ENCODE results near the gene FAM162A.

Gene FAM162A, protein sequence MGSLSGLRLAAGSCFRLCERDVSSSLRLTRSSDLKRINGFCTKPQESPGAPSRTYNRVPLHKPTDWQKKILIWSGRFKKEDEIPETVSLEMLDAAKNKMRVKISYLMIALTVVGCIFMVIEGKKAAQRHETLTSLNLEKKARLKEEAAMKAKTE

DNA sequence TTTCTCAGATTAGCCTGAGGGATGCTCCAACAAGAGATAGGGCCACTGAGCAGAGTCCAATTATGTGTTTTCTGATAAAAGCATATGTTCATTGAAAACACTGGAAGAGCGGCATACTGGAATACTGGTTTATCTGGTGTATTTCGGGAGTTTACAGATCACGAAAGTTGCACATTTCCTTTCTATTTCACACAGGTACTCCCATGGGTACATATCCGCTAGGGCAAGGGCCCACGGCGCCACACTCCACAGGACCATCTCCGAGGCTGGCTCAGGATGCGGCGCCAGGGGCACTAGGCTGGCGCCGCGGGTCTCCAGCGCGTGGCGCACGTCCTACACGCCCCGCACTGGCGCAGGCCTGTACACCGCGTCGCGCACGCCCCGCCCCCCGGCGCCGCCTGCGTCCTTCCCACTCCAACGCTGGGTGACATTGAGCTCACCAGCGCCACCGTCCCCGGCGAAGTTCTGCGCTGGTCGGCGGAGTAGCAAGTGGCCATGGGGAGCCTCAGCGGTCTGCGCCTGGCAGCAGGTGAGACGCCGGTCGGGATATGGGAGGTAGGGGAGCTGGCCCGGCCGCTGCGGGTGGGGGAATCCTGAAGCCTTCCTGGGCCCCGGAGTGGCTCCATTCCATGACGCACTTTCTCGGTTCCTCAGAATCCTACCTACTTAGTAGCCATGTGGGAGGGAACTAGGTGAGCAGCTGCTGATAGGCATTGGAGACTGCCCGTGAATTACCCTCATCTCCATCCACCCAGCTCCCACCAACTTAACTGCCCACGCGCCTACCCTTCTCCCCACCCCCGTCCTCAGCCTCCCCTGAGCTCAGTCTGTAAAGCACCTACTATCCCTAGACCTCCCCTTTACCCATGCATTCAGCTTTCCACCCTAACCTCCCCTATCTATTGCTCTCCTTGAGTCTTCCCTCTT is at the start of gene FAM162A:
Gene FAM162A, plus strand, starts transcription at position 412 of the 927 bp plus-strand sequence. Its CDS starts 84 bp downstream, at position 496.
- peak; percentile 96 for DNase-seq

DNA sequence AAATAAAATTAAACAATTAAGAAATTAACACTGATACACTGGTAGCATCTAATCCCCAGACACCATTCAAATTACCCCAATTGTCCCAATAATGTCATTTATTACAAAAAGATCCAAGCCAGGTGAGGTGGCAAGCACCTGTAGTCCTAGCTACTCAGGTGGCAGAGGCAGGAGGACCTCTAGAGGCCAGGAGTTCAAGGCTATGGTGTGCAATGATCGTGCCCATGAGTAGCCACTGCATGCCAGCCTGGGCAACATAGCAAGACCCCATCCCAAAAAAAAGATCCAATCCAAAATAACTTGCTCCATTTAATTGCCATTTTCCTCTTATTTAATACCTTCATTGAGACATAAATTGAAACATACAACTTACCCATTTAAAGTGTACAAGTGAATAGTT is 41.2 kb upstream of the FAM162A start:
- DNase-seq, result no peak

DNA sequence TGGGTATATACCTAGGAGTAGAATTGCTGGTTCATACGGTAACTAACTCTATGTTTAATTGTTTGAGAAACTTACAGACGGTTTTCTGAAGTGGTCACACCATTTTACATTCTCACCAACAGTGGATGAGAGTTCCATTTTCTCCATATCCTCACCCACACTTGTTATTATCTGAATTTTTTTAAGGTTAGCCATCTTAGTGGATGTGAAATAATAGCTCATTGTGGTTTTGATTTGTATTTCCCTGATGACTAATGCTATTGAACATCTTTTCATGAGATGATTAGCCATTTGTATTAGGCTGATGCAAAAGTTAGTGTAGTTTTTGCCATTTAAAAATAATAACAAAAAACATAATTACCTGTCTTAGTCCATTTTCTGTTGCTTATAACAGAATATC is 40.3 kb upstream of the FAM162A start:
- no peak for DNase-seq

DNA sequence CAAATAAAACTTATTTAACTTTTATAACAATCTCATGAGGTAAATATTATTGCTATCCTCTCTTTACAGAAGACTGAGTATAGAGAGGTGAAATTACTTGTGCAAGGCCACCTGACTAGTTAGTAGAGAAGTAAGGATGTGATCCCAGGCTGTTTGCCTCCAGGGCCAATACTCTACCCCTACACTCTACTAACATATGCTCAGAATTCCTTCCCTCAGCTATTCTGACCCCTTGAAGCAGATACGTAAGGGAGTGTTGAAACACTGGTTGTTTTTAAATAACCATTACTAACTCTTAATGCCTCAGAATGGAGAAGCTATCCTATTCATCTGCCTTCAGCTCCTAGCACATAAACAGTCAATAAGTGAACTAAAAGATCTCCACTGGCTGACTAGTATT is 34.8 kb upstream of the FAM162A start:
- peak; percentile 12 for DNase-seq

DNA sequence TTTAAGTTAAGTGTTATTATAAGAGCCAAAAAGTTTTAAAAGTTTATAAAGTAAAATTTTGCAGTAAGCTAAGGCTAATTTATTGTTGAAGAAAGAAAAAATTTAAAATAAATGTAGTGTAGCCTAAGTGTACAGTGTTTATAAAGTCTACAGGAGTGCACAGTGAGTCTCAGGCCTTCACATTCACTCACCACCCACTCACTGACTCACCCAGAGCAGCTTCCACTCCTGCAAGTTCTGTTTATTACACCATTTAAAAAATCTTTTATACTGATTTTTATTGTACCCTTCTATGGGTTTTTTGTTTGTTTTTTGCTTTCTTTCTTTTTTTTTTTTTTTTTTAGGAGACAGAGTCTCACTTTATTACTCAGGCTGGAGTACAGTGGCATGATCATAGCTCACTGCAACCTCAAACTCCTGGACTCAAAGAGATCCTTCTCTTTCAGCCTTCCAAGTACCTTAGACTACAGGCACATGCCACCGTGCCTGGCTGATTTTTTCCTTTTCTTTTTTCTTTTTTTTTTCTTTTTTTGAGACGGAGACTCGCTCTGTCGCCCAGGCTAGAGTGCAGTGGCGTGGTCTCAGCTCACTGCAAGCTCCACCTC is 33.1 kb upstream of the FAM162A start:
- peak; percentile 60 for DNase-seq

DNA sequence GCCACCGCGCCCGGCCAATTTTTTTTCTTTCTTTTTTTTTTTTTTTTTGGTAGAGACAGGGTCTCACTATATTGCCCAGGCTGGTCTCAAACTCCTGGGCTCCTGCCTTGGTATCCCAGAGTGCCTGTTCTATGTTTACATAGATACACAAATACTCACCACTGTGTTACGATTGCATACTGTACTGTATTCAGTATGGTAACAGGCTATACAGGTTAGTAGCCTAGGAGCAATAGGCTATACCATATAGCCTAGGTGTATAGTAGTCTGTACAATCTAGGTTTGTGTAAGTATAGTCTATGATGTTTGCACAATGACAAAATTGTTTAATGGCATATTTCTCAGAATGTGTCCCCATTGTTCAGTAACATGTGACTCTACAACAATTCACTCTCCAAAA is 32.4 kb upstream of the FAM162A start:
- DNase-seq, result no peak

DNA sequence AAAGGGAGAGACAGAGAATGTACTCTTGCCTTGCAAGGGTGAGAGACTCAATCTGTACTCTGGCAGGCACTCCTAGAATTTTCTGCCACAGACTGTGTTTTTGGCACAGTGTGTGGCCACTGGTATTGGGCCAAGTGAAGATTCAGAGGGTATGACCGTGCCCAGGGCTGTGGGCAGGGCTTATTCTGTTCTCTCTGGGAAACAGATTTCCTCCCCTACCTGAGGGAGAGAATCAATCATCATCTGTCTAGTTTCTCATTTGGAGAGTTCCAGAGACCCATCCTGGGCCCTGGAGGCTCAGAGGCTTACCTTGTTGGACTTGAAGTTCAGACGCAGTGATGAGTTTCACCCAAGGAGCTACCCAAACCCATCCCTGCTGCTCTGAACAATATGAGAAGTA is 30.8 kb upstream of the FAM162A start:
- DNase-seq, result no peak

DNA sequence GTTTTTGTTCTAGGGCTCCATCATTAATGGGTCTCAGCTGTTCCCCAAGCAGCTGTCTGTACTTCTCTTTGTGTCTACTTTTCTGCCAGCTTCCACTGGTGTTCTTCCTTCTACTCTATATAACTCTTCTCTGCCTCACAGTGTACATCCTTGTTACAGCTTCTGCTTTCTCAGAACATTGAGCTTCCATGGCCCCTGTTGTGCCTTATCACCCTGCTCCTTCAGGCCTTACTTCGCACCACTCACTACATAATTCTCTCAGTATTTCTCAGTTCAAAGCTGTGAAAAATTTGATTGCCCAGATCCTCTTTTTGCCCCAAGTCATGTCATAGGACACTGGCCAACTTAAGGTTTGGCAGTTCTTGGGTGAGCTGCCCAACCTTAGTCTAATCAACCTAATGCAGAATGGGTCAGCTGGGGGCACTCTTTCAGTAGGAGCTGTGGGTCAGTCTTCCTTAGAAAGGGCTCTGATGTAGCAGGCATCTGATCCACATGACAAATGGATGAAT is 30.0 kb upstream of the FAM162A start:
- DNase-seq, result no peak

DNA sequence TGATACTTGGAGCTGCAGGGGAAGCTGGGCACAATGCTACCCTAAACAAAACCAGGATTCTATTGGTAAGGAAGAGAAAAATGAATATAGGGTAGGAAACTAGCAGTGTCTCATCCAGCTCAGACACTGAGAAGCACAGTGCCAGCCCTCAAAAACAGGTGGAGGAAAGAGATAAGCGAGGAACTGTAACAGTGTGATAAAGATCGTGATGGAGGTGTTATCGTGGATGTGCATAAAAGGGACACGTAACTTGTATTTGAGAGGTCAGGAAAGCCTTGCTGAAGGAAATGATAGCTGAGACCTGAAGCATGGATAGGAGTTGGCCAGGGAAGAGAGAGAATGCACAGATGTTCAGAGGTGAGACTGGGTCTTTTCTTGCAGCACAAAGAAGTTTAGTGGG is 28.4 kb upstream of the FAM162A start:
- no peak for DNase-seq

DNA sequence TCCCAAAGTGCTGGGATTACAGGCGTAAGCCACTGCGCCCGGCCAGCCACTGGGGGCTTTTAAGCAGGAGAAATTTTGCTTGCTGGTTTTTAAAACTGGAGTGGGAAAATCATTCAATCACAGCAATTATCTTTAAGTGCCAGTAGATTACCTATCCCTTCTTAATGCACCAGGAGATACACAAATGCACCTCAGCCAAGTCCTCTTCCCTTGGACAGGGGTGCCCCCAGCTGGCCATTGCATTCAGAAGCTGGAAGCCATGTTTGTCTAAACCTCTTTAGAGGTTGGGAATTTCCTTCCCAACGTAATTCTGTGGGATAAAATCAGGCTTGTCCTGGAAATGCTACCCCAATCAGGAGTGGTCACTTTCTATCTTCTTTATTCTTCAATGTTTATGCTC is 27.6 kb upstream of the FAM162A start:
- DNase-seq, result peak; percentile 49

DNA sequence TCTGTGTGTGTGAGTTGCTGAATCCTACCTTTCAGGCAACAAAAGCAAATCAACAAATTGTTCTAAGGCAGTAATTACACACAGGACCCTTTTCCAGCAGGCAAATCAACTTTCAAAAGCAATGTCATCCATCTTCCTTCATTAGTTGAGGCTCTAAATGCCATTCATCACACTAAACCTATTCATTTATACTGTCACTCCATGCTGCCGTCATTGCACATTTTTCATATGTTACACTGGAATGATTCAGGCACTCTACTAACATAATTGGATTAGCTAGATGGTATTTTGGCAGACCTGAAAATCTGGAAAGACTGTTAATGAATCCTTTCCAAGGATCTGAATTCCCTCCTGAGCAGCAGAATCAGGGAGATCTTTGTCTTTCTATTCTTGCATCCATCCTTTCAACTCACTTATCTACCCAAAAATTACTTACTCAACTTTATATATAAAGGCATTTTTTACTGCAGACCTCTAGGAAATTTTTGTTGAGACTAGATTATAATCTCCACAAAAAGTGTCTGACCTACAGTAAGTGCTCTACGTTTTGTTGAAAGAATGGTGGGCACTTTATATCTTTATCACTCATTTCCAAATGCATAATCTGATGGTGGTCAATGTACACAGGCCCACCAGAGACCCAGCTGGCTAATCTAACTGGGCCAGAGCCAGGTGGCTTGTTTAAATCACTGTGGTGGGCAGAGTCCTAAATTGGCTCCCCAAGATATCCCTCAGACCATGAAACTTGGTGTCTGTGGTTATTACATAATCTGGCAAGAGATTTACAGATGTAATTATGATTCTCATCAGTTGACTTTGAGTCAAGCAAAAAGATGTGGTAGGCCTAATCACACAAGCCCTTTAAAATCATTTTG is 25.9 kb upstream of the FAM162A start:
- DNase-seq, result peak; percentile 21

DNA sequence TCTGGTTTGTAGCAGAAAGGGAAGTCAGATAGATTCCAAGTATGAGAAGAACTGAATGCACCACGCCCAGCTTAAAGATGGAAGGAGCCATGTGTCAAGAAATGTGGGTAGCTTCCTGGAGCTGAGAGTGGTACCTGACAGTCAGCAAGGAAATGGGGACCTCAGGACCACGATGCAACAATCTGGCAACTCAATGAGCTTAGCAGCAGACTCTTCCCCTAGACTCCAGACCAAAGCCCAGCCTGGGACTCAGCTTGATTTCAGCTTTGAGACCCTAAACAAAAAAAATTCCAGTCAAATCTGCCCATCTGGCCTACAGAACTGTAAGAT is 25.3 kb upstream of the FAM162A start:
- DNase-seq, result no peak

DNA sequence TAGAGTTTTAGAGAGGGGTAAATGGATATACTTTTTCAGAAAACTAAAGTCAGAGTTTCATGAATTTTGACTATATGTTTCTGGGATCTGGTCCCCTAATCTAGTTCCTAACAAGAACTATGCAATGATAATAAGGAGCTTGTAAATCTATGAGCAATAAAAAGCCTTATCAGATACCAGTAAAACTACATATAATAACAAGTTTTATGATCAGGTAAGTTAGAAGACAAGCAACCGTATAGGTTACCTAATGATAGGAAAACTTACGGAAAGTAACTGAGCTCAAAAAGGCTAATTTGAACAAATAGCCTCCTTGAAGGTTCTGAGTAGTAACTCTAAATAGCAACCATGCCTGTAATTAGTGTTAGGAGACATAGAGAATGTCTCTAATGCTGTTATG is 22.0 kb upstream of the FAM162A start:
- no peak for DNase-seq

DNA sequence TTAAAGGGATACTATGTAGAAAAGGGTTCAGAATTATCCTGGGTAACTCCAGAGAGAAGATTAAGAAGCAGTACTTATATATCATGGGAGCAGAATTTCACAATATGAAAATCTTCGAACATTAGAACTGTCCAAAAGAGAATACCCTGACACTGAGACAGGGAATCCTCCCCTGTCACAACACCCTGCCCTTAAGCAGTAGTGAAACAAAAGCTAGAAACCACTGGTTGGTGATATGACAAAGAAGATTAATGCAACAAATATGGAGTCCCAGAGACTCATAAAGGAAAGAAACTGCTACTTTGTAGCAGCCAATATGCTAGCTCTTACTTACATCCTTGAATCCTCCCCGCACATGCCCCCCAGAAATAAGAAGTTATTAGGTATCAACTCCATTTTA is 19.5 kb upstream of the FAM162A start:
- DNase-seq, result peak; percentile 50

DNA sequence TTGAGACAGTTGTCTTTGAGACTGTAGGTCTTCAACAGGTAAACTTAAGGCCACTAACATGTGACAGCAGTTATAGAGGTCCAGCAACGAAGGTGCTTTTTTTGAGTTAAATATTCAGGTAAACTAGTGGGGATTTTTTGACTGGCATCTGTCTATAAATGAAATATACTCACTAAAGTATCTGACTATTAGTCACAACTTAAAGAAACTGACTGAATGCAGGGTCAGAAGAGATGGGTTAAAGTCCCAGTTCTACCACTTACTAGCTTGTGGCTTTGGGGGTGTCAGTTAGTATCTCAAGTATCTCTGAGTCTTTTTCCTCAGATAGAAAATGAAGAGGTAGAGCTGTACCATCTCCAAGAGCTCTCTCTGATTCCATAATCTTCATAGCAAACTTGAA is 18.9 kb upstream of the FAM162A start:
- no peak for DNase-seq

DNA sequence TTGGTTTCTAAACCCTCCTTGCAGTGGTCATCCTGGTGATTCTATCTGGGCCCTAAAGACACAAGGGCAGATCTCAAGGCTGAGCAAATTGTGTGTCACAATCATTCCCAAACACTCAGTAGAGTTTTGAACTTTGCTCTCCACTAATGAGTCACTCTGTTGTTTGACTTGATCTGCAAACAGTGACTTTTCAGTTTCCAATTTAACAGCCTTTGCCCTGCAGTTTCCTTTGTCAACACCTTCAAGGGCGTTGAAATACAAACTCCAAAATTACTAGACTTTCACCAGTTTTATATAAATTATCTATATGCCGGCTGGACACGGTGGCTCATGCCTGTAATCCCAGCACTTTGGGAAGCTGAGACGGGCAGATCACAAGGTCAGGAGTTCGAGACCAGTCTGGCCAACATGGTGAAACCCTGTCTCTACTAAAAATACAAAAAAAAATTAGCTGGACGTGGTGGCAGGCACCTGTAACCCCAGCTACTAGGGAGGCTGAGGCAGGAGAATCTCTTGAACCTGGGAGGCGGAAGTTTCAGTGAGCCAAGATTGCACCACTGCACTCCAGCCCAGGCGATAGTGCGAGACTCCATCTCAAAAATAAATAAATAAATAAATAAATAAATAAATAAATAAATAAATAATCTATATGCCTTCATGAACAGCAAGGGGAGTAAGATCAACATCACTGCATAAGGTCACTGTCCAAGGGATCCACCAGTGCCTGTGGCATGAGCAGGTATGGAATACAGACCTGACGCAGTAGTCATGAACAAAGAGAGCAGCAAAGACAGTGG is 18.2 kb upstream of the FAM162A start:
- peak; percentile 74 for DNase-seq

DNA sequence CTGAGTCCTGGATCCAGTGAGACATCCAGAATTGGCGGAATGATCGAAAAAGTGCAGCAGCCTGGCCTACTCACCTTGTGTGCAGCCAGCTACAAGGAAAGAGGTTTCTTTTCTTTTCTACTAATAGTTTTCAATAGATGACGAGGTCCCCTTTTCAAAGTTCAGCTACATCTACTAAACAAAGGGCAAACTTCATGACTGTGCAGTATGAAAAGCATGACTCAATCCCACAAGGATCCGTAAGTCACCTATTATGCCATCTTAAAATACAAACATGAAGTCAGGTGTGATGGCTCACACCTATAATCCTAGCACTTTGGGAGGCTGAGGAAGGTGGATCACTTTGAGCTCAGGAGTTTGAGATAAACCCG is 17.6 kb upstream of the FAM162A start:
- DNase-seq, result no peak

DNA sequence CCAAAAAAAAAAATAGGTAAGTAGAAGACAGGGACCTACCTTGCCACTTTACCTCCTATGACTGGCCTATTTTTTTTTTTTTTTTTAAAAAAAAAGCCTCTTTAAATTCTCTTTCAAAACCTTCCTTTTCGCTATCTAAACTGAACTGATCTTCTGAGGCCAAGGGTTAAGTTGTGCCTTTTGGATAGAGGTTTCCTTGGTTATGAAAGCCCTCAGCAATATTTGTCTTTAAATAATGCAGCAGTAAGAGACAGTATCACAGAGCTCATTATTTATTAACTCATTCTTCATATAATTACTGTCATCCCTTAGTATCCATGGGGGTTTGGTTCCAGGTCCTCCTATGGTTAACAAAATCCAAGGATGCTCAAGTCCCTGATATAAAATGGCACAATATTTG is 9.9 kb upstream of the FAM162A start:
- DNase-seq, result no peak

DNA sequence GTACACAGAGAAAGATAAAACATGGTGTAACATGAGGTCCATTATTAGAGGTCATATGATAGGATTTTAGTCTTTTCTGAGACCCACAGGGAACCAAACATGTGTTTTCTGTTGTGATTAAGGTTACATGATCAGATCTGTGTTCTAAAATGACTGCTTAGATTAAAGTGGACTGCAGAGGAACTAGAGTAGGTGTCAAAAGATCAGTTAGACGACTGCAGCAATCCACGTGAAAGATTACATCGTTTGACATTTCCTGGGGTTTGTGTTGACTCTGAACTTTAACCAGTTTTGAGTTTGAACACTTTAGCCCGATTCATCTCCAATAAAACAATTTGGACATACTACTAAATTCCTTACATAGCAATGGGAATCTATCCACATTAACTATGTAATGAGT is 6.0 kb upstream of the FAM162A start:
- no peak for DNase-seq

DNA sequence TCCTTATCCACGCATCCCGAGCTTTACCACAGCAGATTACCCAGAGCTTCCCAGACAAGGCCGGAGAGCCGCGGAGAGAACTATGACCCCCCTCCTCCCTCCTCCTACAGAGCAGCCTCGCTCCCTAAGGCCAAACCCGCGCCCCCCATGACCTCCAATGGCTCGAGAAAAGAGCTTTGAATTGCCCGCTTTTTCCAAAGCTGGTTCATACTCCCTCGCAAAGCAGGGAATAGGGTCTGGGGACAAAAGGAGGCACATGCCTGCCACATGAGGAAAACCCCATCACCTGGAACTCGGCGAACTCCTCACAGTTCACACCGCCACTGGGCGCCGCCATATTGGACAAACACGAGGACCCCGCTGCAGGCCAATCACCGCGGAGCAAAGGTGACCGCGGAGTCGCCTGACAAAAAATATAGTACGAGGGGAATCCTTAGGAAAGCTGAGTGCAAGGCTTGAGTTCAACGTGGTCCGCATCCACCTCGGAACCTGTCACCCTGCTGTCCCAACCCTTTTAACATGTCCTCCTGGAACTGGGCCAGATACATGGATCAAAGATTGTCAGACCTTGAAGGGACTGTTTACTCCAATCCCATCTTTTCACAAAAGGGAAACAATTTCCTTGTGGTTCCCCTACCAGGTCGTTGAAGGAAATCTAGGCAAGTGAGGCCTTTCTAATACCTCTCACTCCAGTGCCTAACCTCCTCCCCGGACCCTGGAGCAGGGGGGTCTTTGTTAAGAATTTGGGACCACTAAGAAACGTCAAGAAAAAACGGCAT is 905 bp upstream of the FAM162A start, which contains the start of gene MIX23:
Gene MIX23, minus strand, starts transcription at position 344 of the 779 bp plus-strand sequence. Its CDS starts 7 bp downstream, at position 337.
- DNase-seq, result peak; percentile 85

DNA sequence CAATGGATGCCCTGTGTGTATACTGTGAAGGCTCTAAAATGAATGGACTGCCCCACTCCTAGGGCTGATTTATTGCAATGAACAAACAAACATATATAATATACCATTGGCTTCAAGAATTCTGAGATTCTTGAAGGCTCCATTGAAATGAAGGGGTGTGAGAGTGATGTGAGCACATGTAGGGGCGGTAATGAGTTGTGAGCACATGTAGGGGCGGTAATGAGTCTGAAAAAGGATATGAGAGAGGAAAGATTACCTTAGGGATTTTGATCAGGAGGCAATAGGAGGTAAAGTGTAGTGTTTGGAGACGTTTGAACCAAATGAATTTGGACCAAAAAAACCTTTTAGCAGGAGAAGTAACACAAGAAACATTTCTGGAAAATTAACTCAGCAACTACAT is 3.7 kb downstream of the FAM162A start:
- DNase-seq, result no peak

All from inflammatory macrophage treated with lipopolysaccharide for 4 hours (primary cell).